ENCODE data around the gene CGREF1.

Gene CGREF1

DNA sequence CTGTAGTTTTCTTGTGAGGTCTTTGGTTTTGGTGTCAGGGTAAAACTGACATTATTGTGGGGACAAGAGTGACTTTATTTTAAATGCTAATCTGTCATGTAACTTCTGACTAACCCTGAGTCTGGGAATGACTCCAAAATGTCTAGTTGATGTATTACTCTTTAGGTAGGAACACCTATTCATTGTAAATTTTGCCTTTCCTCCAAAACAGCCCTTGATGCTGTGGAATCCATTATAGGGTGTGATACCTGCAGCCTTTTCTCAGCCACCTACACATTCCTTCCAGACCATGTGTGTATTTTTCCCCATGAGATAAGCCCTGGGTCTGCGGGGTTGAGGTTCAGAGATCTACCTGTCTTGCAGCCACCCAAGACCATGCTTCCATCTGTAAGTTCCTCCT lies 24.4 kb upstream of the CGREF1 start:
- Histone ChIP-seq H3K27ac (ENCODE audit: extremely low read depth, low read depth, low read length) (no peak overlapping the region), H3K4me1 (ENCODE audit: control insufficient read depth, insufficient read depth, low read length) (no peaks in the 10 kb centered on the region), H3K36me3 (ENCODE audit: control insufficient read depth in 2 of 2, insufficient read depth in 1 of 2, low read length in 2 of 2) (no peaks in the 10 kb centered on the region), H3K9me3 (ENCODE audit: control insufficient read depth, insufficient read depth, low read depth, low read length) (no peaks in the 10 kb centered on the region), H3K4me3 (ENCODE audit: low read depth, low read length) (no peak overlapping the region)
- no peak for TF ChIP-seq ZNF274 (IDR thresholded peaks at IDR 0.05; ENCODE audit: low read length)
- no peak for TF ChIP-seq ZNF274 (tag by site-specific recombination; IDR thresholded peaks at IDR 0.05; ENCODE audit: borderline replicate concordance)
- TF ChIP-seq, protein P1, sequence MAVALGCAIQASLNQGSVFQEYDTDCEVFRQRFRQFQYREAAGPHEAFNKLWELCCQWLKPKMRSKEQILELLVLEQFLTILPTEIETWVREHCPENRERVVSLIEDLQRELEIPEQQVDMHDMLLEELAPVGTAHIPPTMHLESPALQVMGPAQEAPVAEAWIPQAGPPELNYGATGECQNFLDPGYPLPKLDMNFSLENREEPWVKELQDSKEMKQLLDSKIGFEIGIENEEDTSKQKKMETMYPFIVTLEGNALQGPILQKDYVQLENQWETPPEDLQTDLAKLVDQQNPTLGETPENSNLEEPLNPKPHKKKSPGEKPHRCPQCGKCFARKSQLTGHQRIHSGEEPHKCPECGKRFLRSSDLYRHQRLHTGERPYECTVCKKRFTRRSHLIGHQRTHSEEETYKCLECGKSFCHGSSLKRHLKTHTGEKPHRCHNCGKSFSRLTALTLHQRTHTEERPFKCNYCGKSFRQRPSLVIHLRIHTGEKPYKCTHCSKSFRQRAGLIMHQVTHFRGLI (tag by site-specific recombination; IDR thresholded peaks at IDR 0.05), result no peak
- TF ChIP-seq, protein P2, sequence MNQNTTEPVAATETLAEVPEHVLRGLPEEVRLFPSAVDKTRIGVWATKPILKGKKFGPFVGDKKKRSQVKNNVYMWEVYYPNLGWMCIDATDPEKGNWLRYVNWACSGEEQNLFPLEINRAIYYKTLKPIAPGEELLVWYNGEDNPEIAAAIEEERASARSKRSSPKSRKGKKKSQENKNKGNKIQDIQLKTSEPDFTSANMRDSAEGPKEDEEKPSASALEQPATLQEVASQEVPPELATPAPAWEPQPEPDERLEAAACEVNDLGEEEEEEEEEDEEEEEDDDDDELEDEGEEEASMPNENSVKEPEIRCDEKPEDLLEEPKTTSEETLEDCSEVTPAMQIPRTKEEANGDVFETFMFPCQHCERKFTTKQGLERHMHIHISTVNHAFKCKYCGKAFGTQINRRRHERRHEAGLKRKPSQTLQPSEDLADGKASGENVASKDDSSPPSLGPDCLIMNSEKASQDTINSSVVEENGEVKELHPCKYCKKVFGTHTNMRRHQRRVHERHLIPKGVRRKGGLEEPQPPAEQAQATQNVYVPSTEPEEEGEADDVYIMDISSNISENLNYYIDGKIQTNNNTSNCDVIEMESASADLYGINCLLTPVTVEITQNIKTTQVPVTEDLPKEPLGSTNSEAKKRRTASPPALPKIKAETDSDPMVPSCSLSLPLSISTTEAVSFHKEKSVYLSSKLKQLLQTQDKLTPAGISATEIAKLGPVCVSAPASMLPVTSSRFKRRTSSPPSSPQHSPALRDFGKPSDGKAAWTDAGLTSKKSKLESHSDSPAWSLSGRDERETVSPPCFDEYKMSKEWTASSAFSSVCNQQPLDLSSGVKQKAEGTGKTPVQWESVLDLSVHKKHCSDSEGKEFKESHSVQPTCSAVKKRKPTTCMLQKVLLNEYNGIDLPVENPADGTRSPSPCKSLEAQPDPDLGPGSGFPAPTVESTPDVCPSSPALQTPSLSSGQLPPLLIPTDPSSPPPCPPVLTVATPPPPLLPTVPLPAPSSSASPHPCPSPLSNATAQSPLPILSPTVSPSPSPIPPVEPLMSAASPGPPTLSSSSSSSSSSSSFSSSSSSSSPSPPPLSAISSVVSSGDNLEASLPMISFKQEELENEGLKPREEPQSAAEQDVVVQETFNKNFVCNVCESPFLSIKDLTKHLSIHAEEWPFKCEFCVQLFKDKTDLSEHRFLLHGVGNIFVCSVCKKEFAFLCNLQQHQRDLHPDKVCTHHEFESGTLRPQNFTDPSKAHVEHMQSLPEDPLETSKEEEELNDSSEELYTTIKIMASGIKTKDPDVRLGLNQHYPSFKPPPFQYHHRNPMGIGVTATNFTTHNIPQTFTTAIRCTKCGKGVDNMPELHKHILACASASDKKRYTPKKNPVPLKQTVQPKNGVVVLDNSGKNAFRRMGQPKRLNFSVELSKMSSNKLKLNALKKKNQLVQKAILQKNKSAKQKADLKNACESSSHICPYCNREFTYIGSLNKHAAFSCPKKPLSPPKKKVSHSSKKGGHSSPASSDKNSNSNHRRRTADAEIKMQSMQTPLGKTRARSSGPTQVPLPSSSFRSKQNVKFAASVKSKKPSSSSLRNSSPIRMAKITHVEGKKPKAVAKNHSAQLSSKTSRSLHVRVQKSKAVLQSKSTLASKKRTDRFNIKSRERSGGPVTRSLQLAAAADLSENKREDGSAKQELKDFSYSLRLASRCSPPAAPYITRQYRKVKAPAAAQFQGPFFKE (tag by site-specific recombination; IDR thresholded peaks at IDR 0.05; ENCODE audit: borderline replicate concordance), result no peak
- no peak for TF ChIP-seq ZNF785 (tag by site-specific recombination; IDR thresholded peaks at IDR 0.05)
- TF ChIP-seq, protein P3, sequence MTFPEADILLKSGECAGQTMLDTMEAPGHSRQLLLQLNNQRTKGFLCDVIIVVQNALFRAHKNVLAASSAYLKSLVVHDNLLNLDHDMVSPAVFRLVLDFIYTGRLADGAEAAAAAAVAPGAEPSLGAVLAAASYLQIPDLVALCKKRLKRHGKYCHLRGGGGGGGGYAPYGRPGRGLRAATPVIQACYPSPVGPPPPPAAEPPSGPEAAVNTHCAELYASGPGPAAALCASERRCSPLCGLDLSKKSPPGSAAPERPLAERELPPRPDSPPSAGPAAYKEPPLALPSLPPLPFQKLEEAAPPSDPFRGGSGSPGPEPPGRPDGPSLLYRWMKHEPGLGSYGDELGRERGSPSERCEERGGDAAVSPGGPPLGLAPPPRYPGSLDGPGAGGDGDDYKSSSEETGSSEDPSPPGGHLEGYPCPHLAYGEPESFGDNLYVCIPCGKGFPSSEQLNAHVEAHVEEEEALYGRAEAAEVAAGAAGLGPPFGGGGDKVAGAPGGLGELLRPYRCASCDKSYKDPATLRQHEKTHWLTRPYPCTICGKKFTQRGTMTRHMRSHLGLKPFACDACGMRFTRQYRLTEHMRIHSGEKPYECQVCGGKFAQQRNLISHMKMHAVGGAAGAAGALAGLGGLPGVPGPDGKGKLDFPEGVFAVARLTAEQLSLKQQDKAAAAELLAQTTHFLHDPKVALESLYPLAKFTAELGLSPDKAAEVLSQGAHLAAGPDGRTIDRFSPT (tag by site-specific recombination; IDR thresholded peaks at IDR 0.05), result no peak
- TF ChIP-seq ZBTB1 (tag by site-specific recombination; IDR thresholded peaks at IDR 0.05), result no peak
- no peak for TF ChIP-seq ZNF24 (tag by site-specific recombination; IDR thresholded peaks at IDR 0.05)
- TF ChIP-seq, protein P4, sequence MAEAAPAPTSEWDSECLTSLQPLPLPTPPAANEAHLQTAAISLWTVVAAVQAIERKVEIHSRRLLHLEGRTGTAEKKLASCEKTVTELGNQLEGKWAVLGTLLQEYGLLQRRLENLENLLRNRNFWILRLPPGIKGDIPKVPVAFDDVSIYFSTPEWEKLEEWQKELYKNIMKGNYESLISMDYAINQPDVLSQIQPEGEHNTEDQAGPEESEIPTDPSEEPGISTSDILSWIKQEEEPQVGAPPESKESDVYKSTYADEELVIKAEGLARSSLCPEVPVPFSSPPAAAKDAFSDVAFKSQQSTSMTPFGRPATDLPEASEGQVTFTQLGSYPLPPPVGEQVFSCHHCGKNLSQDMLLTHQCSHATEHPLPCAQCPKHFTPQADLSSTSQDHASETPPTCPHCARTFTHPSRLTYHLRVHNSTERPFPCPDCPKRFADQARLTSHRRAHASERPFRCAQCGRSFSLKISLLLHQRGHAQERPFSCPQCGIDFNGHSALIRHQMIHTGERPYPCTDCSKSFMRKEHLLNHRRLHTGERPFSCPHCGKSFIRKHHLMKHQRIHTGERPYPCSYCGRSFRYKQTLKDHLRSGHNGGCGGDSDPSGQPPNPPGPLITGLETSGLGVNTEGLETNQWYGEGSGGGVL (tag by site-specific recombination; IDR thresholded peaks at IDR 0.05), result no peak
- ChIA-PET CTCF (no interaction called here), POLR2A (no interaction called here)

DNA sequence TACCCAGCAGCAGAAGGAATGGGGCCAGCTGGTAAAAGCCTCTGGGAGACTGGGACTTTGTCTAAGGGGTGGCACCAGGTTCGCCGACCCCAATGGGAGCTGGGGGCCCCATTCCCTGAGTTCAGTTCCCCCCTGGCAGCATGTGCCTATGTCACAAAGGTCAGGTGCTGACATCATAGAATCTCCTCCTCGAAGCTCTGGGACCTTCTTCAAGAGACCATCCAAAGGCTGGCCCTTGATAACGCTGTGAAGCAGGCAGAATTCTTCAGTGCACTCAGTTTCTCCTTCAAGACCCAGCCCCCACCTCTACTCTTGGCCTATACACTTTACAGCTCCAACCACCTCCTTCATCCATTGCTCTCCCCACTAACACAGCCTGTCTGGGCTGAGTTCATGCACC lies 20.4 kb upstream of the CGREF1 start, which contains the start of gene PRR30:
Gene PRR30, minus strand, starts transcription at position 101 of the 400 bp plus-strand sequence. CDS start 1,081 bp downstream, outside the sequence.
- ChIA-PET POLR2A (no interaction called here), CTCF (no interaction called here)
- Histone ChIP-seq H3K4me3 (ENCODE audit: low read depth, low read length) (no peak within 1 kb of the TSS), H3K9me3 (ENCODE audit: control insufficient read depth, insufficient read depth, low read depth, low read length) (no peaks in the 10 kb centered on the region), H3K4me1 (ENCODE audit: control insufficient read depth, insufficient read depth, low read length) (no peaks in the 10 kb centered on the region), H3K27ac (ENCODE audit: extremely low read depth, low read depth, low read length) (no peak within 1 kb of the TSS), H3K36me3 (ENCODE audit: control insufficient read depth in 2 of 2, insufficient read depth in 1 of 2, low read length in 2 of 2) (no peaks in the 10 kb centered on the region)
- TF ChIP-seq, protein P5, sequence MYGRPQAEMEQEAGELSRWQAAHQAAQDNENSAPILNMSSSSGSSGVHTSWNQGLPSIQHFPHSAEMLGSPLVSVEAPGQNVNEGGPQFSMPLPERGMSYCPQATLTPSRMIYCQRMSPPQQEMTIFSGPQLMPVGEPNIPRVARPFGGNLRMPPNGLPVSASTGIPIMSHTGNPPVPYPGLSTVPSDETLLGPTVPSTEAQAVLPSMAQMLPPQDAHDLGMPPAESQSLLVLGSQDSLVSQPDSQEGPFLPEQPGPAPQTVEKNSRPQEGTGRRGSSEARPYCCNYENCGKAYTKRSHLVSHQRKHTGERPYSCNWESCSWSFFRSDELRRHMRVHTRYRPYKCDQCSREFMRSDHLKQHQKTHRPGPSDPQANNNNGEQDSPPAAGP (tag by site-specific recombination; IDR thresholded peaks at IDR 0.05), result no peak
- TF ChIP-seq ZNF777 (tag by site-specific recombination; IDR thresholded peaks at IDR 0.05; ENCODE audit: borderline replicate concordance) (no peak), HOXA7 (CRISPR knock-in tag; IDR thresholded peaks at IDR 0.05; ENCODE audit: borderline replicate concordance) (no peak), ZBTB21 (tag by site-specific recombination; IDR thresholded peaks at IDR 0.05) (no peak)
- TF ChIP-seq, protein P6, sequence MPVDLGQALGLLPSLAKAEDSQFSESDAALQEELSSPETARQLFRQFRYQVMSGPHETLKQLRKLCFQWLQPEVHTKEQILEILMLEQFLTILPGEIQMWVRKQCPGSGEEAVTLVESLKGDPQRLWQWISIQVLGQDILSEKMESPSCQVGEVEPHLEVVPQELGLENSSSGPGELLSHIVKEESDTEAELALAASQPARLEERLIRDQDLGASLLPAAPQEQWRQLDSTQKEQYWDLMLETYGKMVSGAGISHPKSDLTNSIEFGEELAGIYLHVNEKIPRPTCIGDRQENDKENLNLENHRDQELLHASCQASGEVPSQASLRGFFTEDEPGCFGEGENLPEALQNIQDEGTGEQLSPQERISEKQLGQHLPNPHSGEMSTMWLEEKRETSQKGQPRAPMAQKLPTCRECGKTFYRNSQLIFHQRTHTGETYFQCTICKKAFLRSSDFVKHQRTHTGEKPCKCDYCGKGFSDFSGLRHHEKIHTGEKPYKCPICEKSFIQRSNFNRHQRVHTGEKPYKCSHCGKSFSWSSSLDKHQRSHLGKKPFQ (tag by site-specific recombination; IDR thresholded peaks at IDR 0.05), result no peak
- TF ChIP-seq, protein P7, sequence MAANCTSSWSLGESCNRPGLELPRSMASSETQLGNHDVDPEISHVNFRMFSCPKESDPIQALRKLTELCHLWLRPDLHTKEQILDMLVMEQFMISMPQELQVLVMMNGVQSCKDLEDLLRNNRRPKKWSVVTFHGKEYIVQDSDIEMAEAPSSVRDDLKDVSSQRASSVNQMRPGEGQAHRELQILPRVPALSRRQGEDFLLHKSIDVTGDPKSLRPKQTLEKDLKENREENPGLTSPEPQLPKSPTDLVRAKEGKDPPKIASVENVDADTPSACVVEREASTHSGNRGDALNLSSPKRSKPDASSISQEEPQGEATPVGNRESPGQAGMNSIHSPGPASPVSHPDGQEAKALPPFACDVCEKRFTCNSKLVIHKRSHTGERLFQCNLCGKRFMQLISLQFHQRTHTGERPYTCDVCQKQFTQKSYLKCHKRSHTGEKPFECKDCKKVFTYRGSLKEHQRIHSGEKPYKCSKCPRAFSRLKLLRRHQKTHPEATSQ (tag by site-specific recombination; IDR thresholded peaks at IDR 0.05), result no peak
- TF ChIP-seq, protein P8, sequence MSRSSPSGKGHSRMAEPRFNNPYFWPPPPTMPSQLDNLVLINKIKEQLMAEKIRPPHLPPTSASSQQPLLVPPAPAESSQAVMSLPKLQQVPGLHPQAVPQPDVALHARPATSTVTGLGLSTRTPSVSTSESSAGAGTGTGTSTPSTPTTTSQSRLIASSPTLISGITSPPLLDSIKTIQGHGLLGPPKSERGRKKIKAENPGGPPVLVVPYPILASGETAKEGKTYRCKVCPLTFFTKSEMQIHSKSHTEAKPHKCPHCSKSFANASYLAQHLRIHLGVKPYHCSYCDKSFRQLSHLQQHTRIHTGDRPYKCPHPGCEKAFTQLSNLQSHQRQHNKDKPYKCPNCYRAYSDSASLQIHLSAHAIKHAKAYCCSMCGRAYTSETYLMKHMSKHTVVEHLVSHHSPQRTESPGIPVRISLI (tag by site-specific recombination; IDR thresholded peaks at IDR 0.05), result no peak

Data from HEK293 (cell line).